Neural cell (in vitro differentiated cells): ENCODE data around the gene ITGB3BP. TPM values are rescaled to one million over a fixed set of nuclear protein-coding genes. Genes with fewer than 3 reads are reported as not detected.
"Not testable (repeated sequence)": the region's sequence is repeated elsewhere in the genome, so short reads cannot be mapped to it uniquely, and the experiment has no call there.

Experiments used
- H2AFZ ChIP-seq: fragments of 200-600, 300-800 bp; sonication (generic), shearing (Covaris generic); 2 replicates; pipeline ENCODE4 v1.6.0; 2014; ENCODE audit warnings: low read depth, mild to moderate bottlenecking, antibody characterized with exemption, low read length, moderate library complexity
- H3F3A ChIP-seq: fragments of 200-600 bp; shearing (Covaris generic); 2 replicates; pipeline ENCODE4 v1.6.1; 2016; ENCODE audit warnings: mild to moderate bottlenecking, moderate library complexity, mixed read lengths, antibody characterized with exemption, low read length; ENCODE audit not compliant: insufficient read depth, poor library complexity, severe bottlenecking
- H3K27ac ChIP-seq: fragments of 200-600, 300-800 bp; sonication (generic), shearing (Covaris generic); 2 replicates; pipeline ENCODE4 v1.5.1; 2014; ENCODE audit warnings: mild to moderate bottlenecking, low read length, moderate library complexity
- H3K27me3 ChIP-seq: fragments of 300-800, 200-600 bp; sonication (generic), shearing (Covaris generic); 2 replicates; pipeline ENCODE4 v1.6.0; 2014; ENCODE audit warnings: mild to moderate bottlenecking, low read depth, low read length, moderate library complexity; ENCODE audit not compliant: insufficient read depth
- H3K36me3 ChIP-seq: fragments of 300-800, 200-600 bp; sonication (generic), shearing (Covaris generic); 2 replicates; pipeline ENCODE4 v1.5.1; 2014; ENCODE audit warnings: mild to moderate bottlenecking, antibody characterized with exemption, low read length, moderate library complexity; ENCODE audit not compliant: insufficient read depth
- H3K4me2 ChIP-seq: fragments of 300-800, 200-600 bp; sonication (generic), shearing (Covaris generic); 2 replicates; pipeline ENCODE4 v1.6.0; 2014; ENCODE audit warnings: mild to moderate bottlenecking, low read length
- H3K4me3 ChIP-seq: fragments of 300-800, 200-600 bp; sonication (generic), shearing (Covaris generic); 2 replicates; pipeline ENCODE4 v1.5.1; 2014; ENCODE audit warnings: mild to moderate bottlenecking, low read length, moderate library complexity
- H3K79me2 ChIP-seq: fragments of 200-600 bp; shearing (Covaris generic); replicated peaks from 2 replicates; pipeline ENCODE4 v1.6.0; 2014; ENCODE audit warnings: mild to moderate bottlenecking, low read length, moderate library complexity; ENCODE audit not compliant: insufficient read depth
- H3K9ac ChIP-seq: fragments of 300-800, 200-600 bp; sonication (generic), shearing (Covaris generic); 2 replicates; pipeline ENCODE4 v1.6.1; 2016; ENCODE audit warnings: mild to moderate bottlenecking, low read length, mixed read lengths
- H3K9me2 ChIP-seq: fragments of 200-600 bp; shearing (Covaris generic); 2 replicates; pipeline ENCODE4 v1.6.1; 2016; ENCODE audit warnings: mild to moderate bottlenecking, low read length, mixed read lengths; ENCODE audit not compliant: insufficient read depth
- H3K9me3 ChIP-seq: fragments of 200-600, 300-800 bp; sonication (generic), shearing (Covaris generic); 2 replicates; pipeline ENCODE4 v1.6.1; 2016; ENCODE audit warnings: mild to moderate bottlenecking, mixed run types, low read length, moderate library complexity, mixed read lengths
- H4K20me1 ChIP-seq: fragments of 200-600 bp; shearing (Covaris generic); 2 replicates; pipeline ENCODE4 v1.6.1; 2016; ENCODE audit warnings: mild to moderate bottlenecking, mixed run types; ENCODE audit not compliant: insufficient read depth
- CTCF ChIP-seq: fragments of 450-650 bp; IDR thresholded peaks from 2 replicates; pipeline ENCODE4 v1.5.1; 2014; ENCODE audit warnings: antibody characterized with exemption, mild to moderate bottlenecking, moderate library complexity; ENCODE audit not compliant: poor library complexity, severe bottlenecking
- EP300 ChIP-seq: fragments of 450-650 bp; conservative IDR thresholded peaks from 2 replicates; pipeline ENCODE4 v1.6.1; 2014; ENCODE audit warnings: antibody characterized with exemption, mild to moderate bottlenecking, moderate library complexity; ENCODE audit not compliant: poor library complexity, severe bottlenecking
- MXI1 ChIP-seq: fragments of 450-650 bp; conservative IDR thresholded peaks from 2 replicates; pipeline ENCODE4 v1.6.1; 2014; ENCODE audit warnings: antibody characterized with exemption, mild to moderate bottlenecking; ENCODE audit not compliant: poor library complexity, severe bottlenecking
- POLR2AphosphoS5 ChIP-seq: IDR thresholded peaks from 2 replicates; pipeline ENCODE4 v1.6.1; 2012
- RAD21 ChIP-seq: fragments of 450-650 bp; conservative IDR thresholded peaks from 2 replicates; pipeline ENCODE4 v1.6.1; 2014; ENCODE audit warnings: antibody characterized with exemption, mild to moderate bottlenecking, moderate library complexity
- REST ChIP-seq: IDR thresholded peaks from 2 replicates; pipeline ENCODE4 v1.6.1; 2012; ENCODE audit warnings: borderline replicate concordance
- SMC3 ChIP-seq: fragments of 450-650 bp; conservative IDR thresholded peaks from 2 replicates; pipeline ENCODE4 v1.6.1; 2014; ENCODE audit warnings: antibody characterized with exemption, mild to moderate bottlenecking, moderate library complexity; ENCODE audit not compliant: poor library complexity
- TAF1 ChIP-seq: IDR thresholded peaks from 2 replicates; pipeline ENCODE4 v1.6.1; 2012; ENCODE audit warnings: low read depth
- polyA minus RNA-seq: library from RNA; depleted of rRNA, polyadenylated mRNA; stranded (reverse); fragments of >200 nt; gene quantifications from 2 replicates; pipeline ENCODE4 v1.2.3, GENCODE V29; 2014
- polyA plus RNA-seq: library from polyadenylated mRNA; depleted of rRNA; stranded (reverse); fragments of >200 nt; gene quantifications from 2 replicates; pipeline ENCODE4 v1.2.3, GENCODE V29; 2014

The ITGB3BP gene
- polyA plus RNA-seq (24.8 and 29.0 TPM in 2 replicates), polyA minus RNA-seq (25.3 and 27.0 TPM in 2 replicates)

GRCh38 chr1:63522891-63523728 lies at the start of gene ITGB3BP, which contains the start of gene EFCAB7:
TSS of gene ITGB3BP (minus strand) at chr1:63523225. CDS start at chr1:63523133, 92 bp downstream.
TSS of gene EFCAB7 (plus strand) at chr1:63523525. CDS start at chr1:63525573, 2,048 bp downstream.
- H4K20me1 ChIP-seq: no peaks in the 10 kb centered on the region

GRCh38 chr1:63572686-63573085 lies 49.7 kb upstream of the ITGB3BP start:
- H3K4me2 ChIP-seq, H3K27ac ChIP-seq, H3K36me3 ChIP-seq, H3K9me3 ChIP-seq, H2AFZ ChIP-seq, H3F3A ChIP-seq, H4K20me1 ChIP-seq, H3K4me3 ChIP-seq, H3K79me2 ChIP-seq, H3K9ac ChIP-seq, H3K9me2 ChIP-seq, H3K27me3 ChIP-seq: not testable (repeated sequence)

More at GRCh38 chr1:63522891-63523728, at the start of gene ITGB3BP, which contains the start of gene EFCAB7:
- no peak for TF ChIP-seq TAF1
- TF ChIP-seq SMC3: no peak
- peak; percentile 74 for TF ChIP-seq REST
- TF ChIP-seq EP300: peak; percentile 68
- no peak for TF ChIP-seq CTCF
- peak; percentile 47 for TF ChIP-seq POLR2AphosphoS5
- peak; percentile 98 for TF ChIP-seq MXI1
- TF ChIP-seq RAD21: peak; percentile 12
- Histone ChIP-seq H3F3A (no peaks in the 10 kb centered on the region), H3K36me3 (no peaks in the 10 kb centered on the region), H3K4me2 (peak within 1 kb of the TSS; percentile 92), H3K9me2 (no peaks in the 10 kb centered on the region), H3K9ac (peak within 1 kb of the TSS; percentile 90), H3K79me2 (peaks cover 39% of the 10 kb centered on the region), H3K27me3 (no peaks in the 10 kb centered on the region), H3K4me3 (peak within 1 kb of the TSS; percentile 78), H3K27ac (peak within 1 kb of the TSS; percentile 94), H2AFZ (peak within 1 kb of the TSS; percentile 96), H3K9me3 (no peaks in the 10 kb centered on the region)
